ENCODE data around the gene C1QBP. TPM values are rescaled to one million over a fixed set of nuclear protein-coding genes. Genes with fewer than 3 reads are reported as not detected.

C1QBP gene
- total RNA-seq, 1 donor from 2014 or later = 372 TPM

DNA sequence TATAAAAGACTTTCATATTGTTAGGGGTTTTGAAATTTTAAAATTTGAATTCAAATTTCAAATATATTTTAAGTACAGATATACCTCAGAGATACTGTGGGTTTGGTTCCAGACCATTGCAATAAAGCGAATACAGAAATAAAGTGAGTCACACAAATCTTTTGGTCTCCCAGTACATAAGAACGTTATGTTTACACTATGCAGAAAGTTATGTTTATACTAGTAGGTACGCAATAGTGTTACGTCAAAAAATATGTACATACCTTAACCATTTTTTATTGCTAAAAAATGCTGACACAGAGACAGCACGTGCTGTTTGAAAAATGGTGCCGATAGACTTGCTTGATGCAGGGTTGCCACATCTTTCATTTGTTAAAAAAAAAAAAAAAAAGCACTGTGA is 39.2 kb downstream of the C1QBP start:
- Mint-ChIP-seq H3K4me1 (ENCODE audit: low read depth) (peaks cover 2% of the 10 kb centered on the region), H3K4me3 (ENCODE audit: low read depth) (no peak overlapping the region), H3K27ac (no peak overlapping the region), H3K36me3 (ENCODE audit: low read depth) (peaks cover 64% of the 10 kb centered on the region), H3K27me3 (ENCODE audit: low read depth) (no peaks in the 10 kb centered on the region), H3K9me3 (no peaks in the 10 kb centered on the region)
- no peak for DNase-seq (ENCODE audit: low spot score)
- intact Hi-C loops (cut with micrococcal nuclease) = no loop called here

DNA sequence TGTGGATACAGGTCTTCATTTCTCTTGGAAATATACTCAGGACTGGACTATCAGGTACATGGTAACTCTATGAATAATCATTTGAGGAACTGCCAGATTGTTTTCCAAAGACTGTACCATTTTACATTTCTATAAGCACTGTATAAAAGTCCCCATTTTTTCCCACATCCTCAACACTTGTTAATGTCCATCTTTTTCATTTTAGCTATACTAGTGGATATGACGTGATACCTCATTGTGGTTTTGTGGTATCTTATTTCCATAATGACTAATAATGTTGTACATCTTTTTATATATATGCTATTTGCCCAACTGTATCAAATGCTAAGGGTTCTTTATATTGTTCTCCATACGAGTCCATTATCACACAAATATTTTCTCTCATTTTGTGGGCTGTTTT is 42.3 kb downstream of the C1QBP start:
- no peak overlapping the region for H3K4me3 Mint-ChIP-seq (ENCODE audit: low read depth)
- no peak overlapping the region for H3K27ac Mint-ChIP-seq
- H3K4me1 Mint-ChIP-seq (ENCODE audit: low read depth) = no peaks in the 10 kb centered on the region
- H3K27me3 Mint-ChIP-seq (ENCODE audit: low read depth) = no peaks in the 10 kb centered on the region
- H3K36me3 Mint-ChIP-seq (ENCODE audit: low read depth) = peaks cover 77% of the 10 kb centered on the region
- intact Hi-C loops (cut with micrococcal nuclease) = no loop called here
- no peak for DNase-seq (ENCODE audit: low spot score)
- H3K9me3 Mint-ChIP-seq = no peaks in the 10 kb centered on the region

DNA sequence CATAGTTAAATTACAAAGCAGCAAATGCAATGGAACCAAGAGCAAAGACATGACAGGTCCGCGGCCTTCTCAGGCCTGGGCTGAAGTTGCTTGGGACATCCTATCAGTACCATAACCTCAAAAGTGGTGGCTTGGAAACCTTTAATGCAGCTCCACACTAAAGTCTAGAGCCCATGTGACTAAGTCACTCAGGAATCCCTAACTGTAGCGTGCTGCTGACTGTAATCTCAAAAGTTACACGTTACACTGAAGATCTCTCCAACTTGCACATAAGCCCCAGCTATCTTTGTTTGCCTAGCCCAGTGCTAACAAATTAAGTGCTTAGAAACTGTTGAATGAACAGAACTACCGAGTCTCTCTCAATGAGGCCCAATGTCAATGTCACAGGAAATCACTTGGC is 47.3 kb downstream of the C1QBP start:
- no peak for DNase-seq (ENCODE audit: low spot score)
- peaks cover 80% of the 10 kb centered on the region for H3K36me3 Mint-ChIP-seq (ENCODE audit: low read depth)
- H3K27ac Mint-ChIP-seq = no peak overlapping the region
- no peaks in the 10 kb centered on the region for H3K9me3 Mint-ChIP-seq
- H3K27me3 Mint-ChIP-seq (ENCODE audit: low read depth) = no peaks in the 10 kb centered on the region
- peaks cover 6% of the 10 kb centered on the region for H3K4me1 Mint-ChIP-seq (ENCODE audit: low read depth)
- intact Hi-C loops (cut with micrococcal nuclease) = no loop called here
- H3K4me3 Mint-ChIP-seq (ENCODE audit: low read depth) = no peak overlapping the region

Other genes with a start within 250 kb of the C1QBP start
- 8.0 and 8.9 TPM in 2 replicates for gene ZNF594, start 247.3 kb downstream of the C1QBP start, total RNA-seq
- gene SCIMP, start 204.3 kb downstream of the C1QBP start, total RNA-seq = not detected in 2 replicates
- gene RABEP1, start 156.9 kb downstream of the C1QBP start, total RNA-seq = 45.8 and 53.2 TPM in 2 replicates
- gene NUP88, start 19.5 kb downstream of the C1QBP start, total RNA-seq = 139 and 152 TPM in 2 replicates
- gene RPAIN, start 19.0 kb downstream of the C1QBP start, total RNA-seq = 61.0 and 63.1 TPM in 2 replicates
- gene DHX33, start 29.8 kb upstream of the C1QBP start, total RNA-seq = 32.6 and 34.0 TPM in 2 replicates
- gene DERL2, start 47.0 kb upstream of the C1QBP start, total RNA-seq = 69.3 and 70.4 TPM in 2 replicates
- gene MIS12, start 47.4 kb upstream of the C1QBP start, total RNA-seq = 34.1 and 34.9 TPM in 2 replicates
- 26.3 and 26.9 TPM in 2 replicates for gene NLRP1, start 145.4 kb upstream of the C1QBP start, total RNA-seq

Data from activated T-helper 2 cell treated with anti-CD3 and anti-CD28 coated beads, Interferon-gamma antibody, Interleukin-2, Interleukin-4, amounts not matched to agents 10 μg/mL and 5 μg/mL and 100 μg/mL, durations not matched to agents 14 hours and 24 hours and 36 hours (primary cell).